GM18867 (cell line): ENCODE measurements around the gene DNAJC2.
"Not testable (repeated sequence)": the region's sequence is repeated elsewhere in the genome, so short reads cannot be mapped to it uniquely, and the experiment has no call there.

Experiments used
- ATAC-seq: cut with Tn5 transposase; IDR thresholded peaks from one replicate; pipeline ENCODE4 v1.9.1; 2021; ENCODE audit warnings: mild to moderate bottlenecking, moderate library complexity; ENCODE audit not compliant: unreplicated experiment

The DNAJC2 gene

DNA sequence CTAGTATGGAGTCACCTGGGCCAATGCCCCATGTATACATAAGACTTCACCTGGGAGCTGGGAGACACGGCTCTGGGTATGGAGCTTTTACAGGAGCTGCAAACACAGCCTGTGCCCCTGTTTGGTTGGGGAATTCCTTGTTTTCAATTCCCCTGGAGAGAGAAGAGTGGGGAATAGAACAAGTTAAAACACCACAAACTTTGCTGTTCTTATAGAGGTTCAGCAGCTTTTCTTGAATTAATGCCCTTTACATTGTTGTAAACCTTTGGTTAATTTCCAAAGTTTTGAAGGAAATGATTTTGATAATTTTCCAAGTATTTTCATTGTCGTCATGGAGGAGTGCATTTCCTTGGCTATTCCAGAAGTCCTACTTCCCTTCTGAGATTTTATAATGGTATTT lies 66.4 kb downstream of the DNAJC2 start:
- ATAC-seq, result not testable (repeated sequence)

DNA sequence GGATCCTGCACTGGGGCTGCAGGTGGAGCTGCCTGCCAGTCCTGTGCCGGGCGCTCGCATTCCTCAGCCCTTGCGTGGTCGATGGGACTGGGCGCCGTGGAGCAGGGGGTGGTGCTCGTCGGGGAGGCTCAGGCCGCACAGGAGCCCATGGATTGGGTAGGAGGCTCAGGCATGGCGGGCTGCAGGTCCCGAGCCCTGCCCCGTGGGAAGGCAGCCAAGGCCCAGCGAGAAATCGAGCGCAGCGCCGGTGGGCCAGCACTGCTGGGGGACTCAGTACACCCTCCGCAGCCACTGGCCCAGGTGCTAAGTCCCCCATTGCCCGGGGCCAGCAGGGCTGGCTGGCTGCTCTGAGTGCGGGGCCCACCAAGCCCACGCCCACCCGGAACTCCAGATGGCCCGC lies 69.7 kb downstream of the DNAJC2 start:
- ATAC-seq, result not testable (repeated sequence)

DNA sequence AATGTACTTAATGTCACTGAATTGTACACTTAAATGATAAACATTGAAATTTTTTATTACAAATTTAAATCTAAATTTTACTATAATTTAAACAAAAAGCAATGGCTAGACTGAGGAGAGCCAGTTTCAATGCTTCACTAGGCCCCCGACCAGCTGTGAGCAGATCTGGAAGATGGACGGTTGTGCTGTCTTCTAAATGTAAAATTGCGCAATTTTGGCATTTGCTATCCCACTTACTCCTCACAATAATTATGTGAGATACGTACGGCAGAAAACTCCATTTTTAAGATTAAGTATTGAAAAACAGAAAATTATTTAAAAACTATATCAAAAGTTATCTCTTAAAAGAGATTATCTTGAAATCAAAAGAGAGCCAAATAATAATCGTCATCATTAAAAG lies 71.2 kb downstream of the DNAJC2 start:
- ATAC-seq, result not testable (repeated sequence)

DNA sequence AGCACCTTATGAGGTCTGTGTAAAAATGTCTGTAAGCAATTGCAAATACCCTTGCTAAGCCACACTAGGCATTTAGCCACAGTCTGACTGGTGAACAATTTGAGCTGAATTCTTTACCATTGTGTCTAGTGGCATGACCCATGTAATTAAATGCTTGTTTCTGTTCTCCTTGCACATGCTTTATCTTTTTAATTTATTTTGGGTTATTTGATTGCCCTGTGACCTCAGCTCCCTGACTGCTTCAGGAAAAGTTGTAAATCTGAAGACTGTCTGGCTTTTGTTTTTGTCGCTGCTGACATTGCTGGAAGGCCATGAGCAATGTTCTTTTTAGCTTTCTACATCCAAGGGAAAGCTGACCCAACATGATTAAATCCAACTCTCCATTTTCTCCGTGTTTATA lies 78.3 kb downstream of the DNAJC2 start:
- not testable (repeated sequence) for ATAC-seq

DNA sequence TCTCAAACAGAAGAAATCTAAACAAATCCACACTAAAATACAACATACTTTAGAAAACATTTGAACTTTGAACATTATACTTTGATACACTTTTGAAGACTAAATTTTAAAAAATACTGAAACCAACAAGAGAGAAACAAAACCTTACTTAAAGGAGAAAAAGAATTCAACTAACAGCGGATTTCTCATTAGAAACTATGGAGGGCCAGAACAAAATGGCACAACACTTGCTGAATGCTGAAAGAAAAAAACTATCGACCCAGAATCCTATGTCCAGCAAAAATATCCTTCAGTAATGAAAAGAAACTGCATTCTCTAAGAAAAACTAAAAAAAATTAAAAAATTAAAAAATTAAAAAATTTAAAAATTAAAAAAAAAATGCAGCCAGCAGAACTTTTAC lies 80.5 kb downstream of the DNAJC2 start:
- not testable (repeated sequence) for ATAC-seq
